H1 (cell line): ENCODE data around the gene TSPEAR. TPM values are rescaled to one million over a fixed set of nuclear protein-coding genes. Genes with fewer than 3 reads are reported as not detected.
A peak's percentile ranks its signal among the peaks of the same experiment; 100 is the strongest.

Experiments
- CTCF ChIA-PET: fragments of 300-600 bp; sonication (Branson Sonifier 250); formaldehyde crosslinking; loops from one replicate; lab custom pipeline; 2021; ENCODE audit not compliant: partially characterized antibody; lab: Charles Lee
- POLR2A ChIA-PET: fragments of 300-600 bp; sonication (Branson Sonifier 250); formaldehyde crosslinking; loops from one replicate; lab custom pipeline; 2021; ENCODE audit warnings: inconsistent platforms; ENCODE audit not compliant: partially characterized antibody; lab: Charles Lee
- DNase-seq, 2 experiments: peaks; one replicate each; pipeline versions ENCODE4 v3.0.0 to v3.0.0-alpha.2; 2010 to 2022; ENCODE audit warnings: low spot score in 2 of 2, low read depth in 1 of 2, mixed read lengths in 1 of 2
- FAIRE-seq: peaks from 2 replicates; lab custom pipeline; 2011; peaks lifted over from hg19 to GRCh38; lab: Jason Lieb, UNC
- H2AFZ ChIP-seq: 2 replicates; pipeline ENCODE4 v1.8.1; 2012; ENCODE audit warnings: low read length, inconsistent platforms
- H2AK5ac ChIP-seq: 2 replicates; pipeline ENCODE4 v1.6.1; 2013; ENCODE audit warnings: low read depth, low read length
- H2BK120ac ChIP-seq: replicated peaks from 2 replicates; pipeline ENCODE3; 2013; ENCODE audit warnings: low read depth, low read length, inconsistent platforms
- H2BK12ac ChIP-seq: 2 replicates; pipeline ENCODE4 v1.6.1; 2013; ENCODE audit warnings: low read depth, low read length
- H2BK15ac ChIP-seq: 2 replicates; pipeline ENCODE4 v1.6.1; 2013; ENCODE audit warnings: low read length
- H2BK20ac ChIP-seq: 2 replicates; pipeline ENCODE4 v1.6.1; 2013; ENCODE audit warnings: low read length
- H2BK5ac ChIP-seq: 2 replicates; pipeline ENCODE4 v1.6.1; 2013; ENCODE audit warnings: low read depth, low read length
- H3K14ac ChIP-seq: 2 replicates; pipeline ENCODE4 v1.6.1; 2013; ENCODE audit warnings: inconsistent platforms; ENCODE audit not compliant: insufficient read length
- H3K18ac ChIP-seq: 2 replicates; pipeline ENCODE4 v1.6.1; 2013; ENCODE audit warnings: low read length; ENCODE audit errors: extremely low read depth
- H3K23ac ChIP-seq: 2 replicates; pipeline ENCODE4 v1.6.1; 2013; ENCODE audit warnings: inconsistent platforms; ENCODE audit not compliant: insufficient read length
- H3K23me2 ChIP-seq: 2 replicates; pipeline ENCODE4 v1.6.1; 2013; ENCODE audit warnings: low read depth, low read length
- H3K27ac ChIP-seq: 2 replicates; pipeline ENCODE4 v1.6.1; 2011; ENCODE audit warnings: low read depth, low read length, inconsistent platforms
- H3K27me3 ChIP-seq, 4 experiments: replicated peaks in 1 of 4; 1 replicate in 1 of 4; 2 replicates in 3 of 4; pipeline versions ENCODE4 v1.6.1 to v1.8.1; 2011 to 2013; ENCODE audit warnings: low read length in 3 of 4, mild to moderate bottlenecking in 3 of 4, inconsistent platforms in 2 of 4, mixed read lengths in 2 of 4, moderate library complexity in 1 of 4; ENCODE audit not compliant: control insufficient read depth in 3 of 4, insufficient read depth in 3 of 4; ENCODE audit errors: extremely low read depth in 1 of 4
- H3K36me3 ChIP-seq, 4 experiments: 2 replicates each; pipeline versions ENCODE4 v1.6.1 to v1.8.1; 2011 to 2013; ENCODE audit warnings: mild to moderate bottlenecking in 4 of 4, low read length in 3 of 4, moderate library complexity in 2 of 4, control low read depth in 1 of 4, inconsistent platforms in 1 of 4; ENCODE audit not compliant: insufficient read depth in 4 of 4, control insufficient read depth in 2 of 4
- H3K4ac ChIP-seq: replicated peaks from 2 replicates; pipeline ENCODE3; 2013; ENCODE audit warnings: low read length, low read depth, mixed read lengths, inconsistent platforms; ENCODE audit not compliant: insufficient read length
- H3K4me1 ChIP-seq, 4 experiments: replicated peaks in 1 of 4; 1 replicate in 1 of 4; 2 replicates in 3 of 4; pipeline versions ENCODE4 v1.6.1 to v1.8.1; 2011 to 2013; ENCODE audit warnings: low read length in 3 of 4, inconsistent platforms in 2 of 4, mixed read lengths in 1 of 4; ENCODE audit not compliant: insufficient read depth in 4 of 4, control insufficient read depth in 3 of 4
- H3K4me2 ChIP-seq, 2 experiments: 2 replicates each; pipeline versions ENCODE4 v1.6.1 to v1.8.1; 2011 to 2013; ENCODE audit warnings: low read depth in 2 of 2, low read length in 2 of 2, control low read depth in 1 of 2, inconsistent platforms in 1 of 2, mild to moderate bottlenecking in 1 of 2; ENCODE audit not compliant: insufficient read depth in 1 of 2
- H3K4me3 ChIP-seq, 4 experiments: fragments of 200-600, 300-600 bp in 1 of 4; sonication (generic), shearing (Covaris generic), sonication (Bioruptor Twin) in 1 of 4; 2 replicates each; pipeline versions ENCODE4 v1.5.1 to v1.8.1; 2011 to 2016; ENCODE audit warnings: low read length in 4 of 4, low read depth in 3 of 4, control low read depth in 2 of 4, inconsistent platforms in 2 of 4, mild to moderate bottlenecking in 2 of 4, mixed read lengths in 1 of 4, moderate library complexity in 1 of 4; ENCODE audit not compliant: insufficient read depth in 2 of 4; ENCODE audit errors: extremely low read depth in 1 of 4
- H3K56ac ChIP-seq: replicated peaks from 2 replicates; pipeline ENCODE3; 2013; ENCODE audit warnings: low read depth, mild to moderate bottlenecking, mixed read lengths, low read length, inconsistent platforms; ENCODE audit not compliant: insufficient read length
- H3K79me1 ChIP-seq: 2 replicates; pipeline ENCODE4 v1.6.1; 2013; ENCODE audit warnings: low read depth, low read length, control low read depth
- H3K79me2 ChIP-seq, 2 experiments: 2 replicates each; pipeline versions ENCODE4 v1.6.1 to v1.8.1; 2012 to 2013; ENCODE audit warnings: low read length in 2 of 2, mild to moderate bottlenecking in 2 of 2, inconsistent platforms in 1 of 2; ENCODE audit not compliant: insufficient read depth in 2 of 2, control insufficient read depth in 1 of 2
- H3K9ac ChIP-seq, 4 experiments: replicated peaks in 1 of 4; 1 replicate in 1 of 4; 2 replicates in 3 of 4; pipeline versions ENCODE4 v1.6.1 to v1.8.1; 2011 to 2013; ENCODE audit warnings: low read depth in 3 of 4, low read length in 3 of 4, control low read depth in 2 of 4, mild to moderate bottlenecking in 2 of 4, moderate library complexity in 2 of 4, inconsistent platforms in 1 of 4; ENCODE audit errors: extremely low read depth in 1 of 4
- H3K9me3 ChIP-seq, 2 experiments: 2 replicates each; pipeline versions ENCODE4 v1.6.1 to v1.8.1; 2012 to 2013; ENCODE audit warnings: mild to moderate bottlenecking in 2 of 2, moderate library complexity in 2 of 2, control low read depth in 1 of 2, inconsistent platforms in 1 of 2, low read depth in 1 of 2, low read length in 1 of 2, mixed read lengths in 1 of 2; ENCODE audit not compliant: insufficient read depth in 2 of 2
- H4K20me1 ChIP-seq, 2 experiments: replicated peaks in 1 of 2; 2 replicates each; pipeline versions ENCODE3 to v1.8.1; 2011 to 2013; ENCODE audit warnings: inconsistent platforms in 2 of 2, low read length in 2 of 2, mild to moderate bottlenecking in 1 of 2; ENCODE audit not compliant: insufficient read depth in 2 of 2, control insufficient read depth in 1 of 2
- H4K5ac ChIP-seq: 2 replicates; pipeline ENCODE4 v1.6.1; 2013; ENCODE audit warnings: low read length, low read depth, mixed read lengths, inconsistent platforms; ENCODE audit not compliant: insufficient read length
- H4K8ac ChIP-seq: 2 replicates; pipeline ENCODE4 v1.8.0; 2013; ENCODE audit warnings: mild to moderate bottlenecking, moderate library complexity, low read length, inconsistent platforms; ENCODE audit not compliant: insufficient read depth; ENCODE audit errors: extremely low read depth
- H4K91ac ChIP-seq: replicated peaks from 2 replicates; pipeline ENCODE3; 2013; ENCODE audit warnings: low read length, mixed read lengths, inconsistent platforms; ENCODE audit not compliant: insufficient read length
- NRF1 ChIP-seq: IDR thresholded peaks from 2 replicates; pipeline ENCODE4 v1.6.1; 2011; ENCODE audit warnings: mild to moderate bottlenecking, low read depth, low read length, improper control_type of control experiment
- SUZ12 ChIP-seq: fragments of 200-600 bp; sonication (generic); IDR thresholded peaks from 2 replicates; pipeline ENCODE4 v1.6.1; 2012; ENCODE audit warnings: mild to moderate bottlenecking, inconsistent platforms, low read length, moderate library complexity, mixed read lengths
- WGBS, 2 experiments: shearing (Covaris generic) in 1 of 2; methylation state at CpG; one replicate each; pipeline versions ENCODE4 v1.1.6 to v1.1.7; 2013 to 2015; ENCODE audit warnings: low lambda C conversion rate in 2 of 2, mixed read lengths in 2 of 2, inconsistent platforms in 1 of 2, low coverage in 1 of 2, missing lambda C conversion rate in 1 of 2; ENCODE audit not compliant: insufficient replicate concordance in 2 of 2, insufficient coverage in 1 of 2, insufficient read length in 1 of 2; ENCODE audit errors: extremely low coverage in 1 of 2, missing lambda C conversion rate in 1 of 2; 5-methylcytosine and 5-hydroxymethylcytosine counted together
- polyA plus RNA-seq, 7 experiments: library from polyadenylated mRNA; depleted of rRNA in 3 of 7; stranded (reverse) in 5 of 7; unstranded in 2 of 7; fragments of >200 nt in 5 of 7; fragments of 200-250 nt in 2 of 7; gene quantifications; 1 replicate in 5 of 7; 2 replicates in 1 of 7; 4 replicates in 1 of 7; pipeline versions ENCODE4 v1.2.1 to v1.2.3, GENCODE V29; 2011 to 2013; ENCODE audit warnings: missing spikeins in 2 of 7, mixed read lengths in 2 of 7
- total RNA-seq: library from RNA; stranded (reverse); fragmentation: NEBNext Ultra II Directional; extraction: Animal tissue kit (Norgen Biotek cat#: 25700); gene quantifications from 2 replicates; pipeline ENCODE4 v1.2.1, GENCODE V29; 2021

TSPEAR gene
- total and polyA plus RNA-seq, 2 of the 8 experiments (the other 6 are each of a cell fraction or from before 2014, with no cell fraction given): 0.58 to 0.89 TPM

DNA sequence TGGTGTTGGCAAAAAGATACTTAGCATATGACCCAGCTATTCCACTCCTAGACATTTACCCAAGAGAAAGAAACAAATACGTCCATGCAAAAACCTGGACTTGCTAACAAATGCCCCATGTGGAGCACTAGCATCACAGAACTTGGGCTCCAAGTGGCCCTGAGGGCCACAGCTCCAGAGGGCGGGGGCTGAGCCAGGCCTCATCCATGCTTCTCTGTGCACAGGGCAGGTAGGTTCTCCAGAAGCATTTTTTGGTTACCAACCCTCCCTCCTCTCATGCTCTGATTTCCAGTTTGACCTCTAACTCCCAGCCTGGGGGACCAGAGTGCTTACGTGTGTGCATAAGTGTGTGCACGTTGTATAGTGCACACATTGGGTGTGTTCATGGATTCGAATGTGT is 46.7 kb downstream of the TSPEAR start:
- peaks cover 4% of the 10 kb centered on the region in 2 experiments; a peak in 2 of 4 replicates for H3K9me3 ChIP-seq
- H2AFZ ChIP-seq: no peak overlapping the region
- no peaks in the 10 kb centered on the region for H3K27me3 ChIP-seq
- no peak overlapping the region for H3K56ac ChIP-seq
- no peak overlapping the region for H2BK5ac ChIP-seq
- H3K4ac ChIP-seq: peak overlapping the region; percentile 44
- no peaks in the 10 kb centered on the region for H3K79me1 ChIP-seq
- no peak overlapping the region for H3K4me3 ChIP-seq
- no peaks in the 10 kb centered on the region for H4K20me1 ChIP-seq
- no peaks in the 10 kb centered on the region; a peak in 1 of 4 replicates for H3K79me2 ChIP-seq
- no peak overlapping the region for H3K4me2 ChIP-seq
- no peak overlapping the region for H2BK20ac ChIP-seq
- no peak for DNase-seq
- CTCF ChIA-PET: interaction anchor here (0.9 kb wide), 1 partner anchor 14 kb away, joined by 3 read pairs; no protein-coding TSS in a partner anchor
- no peak overlapping the region for H4K8ac ChIP-seq
- no peak overlapping the region for H3K14ac ChIP-seq
- H3K27ac ChIP-seq: no peak overlapping the region
- no peak overlapping the region for H2BK15ac ChIP-seq
- no peak for FAIRE-seq
- 91% methylated on average over 5 of the region's 5 CpGs; no CpG with 5 or more reads in 1 of the 2 experiments for WGBS, 2 experiments
- no peaks in the 10 kb centered on the region for H3K36me3 ChIP-seq
- no peak overlapping the region for H4K91ac ChIP-seq
- no peak overlapping the region for H3K18ac ChIP-seq
- H3K9ac ChIP-seq: no peak overlapping the region
- H3K23me2 ChIP-seq: no peaks in the 10 kb centered on the region
- TF ChIP-seq SUZ12 (no peak), NRF1 (no peak)
- no peak overlapping the region for H2AK5ac ChIP-seq
- peaks cover 0 to 8% (median 0%) of the 10 kb centered on the region in 4 experiments; a peak in 2 of 7 replicates for H3K4me1 ChIP-seq
- H2BK120ac ChIP-seq: no peak overlapping the region
- no peak overlapping the region for H4K5ac ChIP-seq
- H3K23ac ChIP-seq: no peak overlapping the region
- no peak overlapping the region for H2BK12ac ChIP-seq
- POLR2A ChIA-PET: interaction anchor here (1.5 kb wide), 1 partner anchor 8 kb away, joined by 4 read pairs; no protein-coding TSS in a partner anchor
